GM21447 (cell line): ENCODE data around the gene PPP1R13L.

Experiments
- ATAC-seq: cut with Tn5 transposase; IDR thresholded peaks from one replicate; pipeline ENCODE4 v1.9.1; 2021; ENCODE audit not compliant: unreplicated experiment

The PPP1R13L gene, protein sequence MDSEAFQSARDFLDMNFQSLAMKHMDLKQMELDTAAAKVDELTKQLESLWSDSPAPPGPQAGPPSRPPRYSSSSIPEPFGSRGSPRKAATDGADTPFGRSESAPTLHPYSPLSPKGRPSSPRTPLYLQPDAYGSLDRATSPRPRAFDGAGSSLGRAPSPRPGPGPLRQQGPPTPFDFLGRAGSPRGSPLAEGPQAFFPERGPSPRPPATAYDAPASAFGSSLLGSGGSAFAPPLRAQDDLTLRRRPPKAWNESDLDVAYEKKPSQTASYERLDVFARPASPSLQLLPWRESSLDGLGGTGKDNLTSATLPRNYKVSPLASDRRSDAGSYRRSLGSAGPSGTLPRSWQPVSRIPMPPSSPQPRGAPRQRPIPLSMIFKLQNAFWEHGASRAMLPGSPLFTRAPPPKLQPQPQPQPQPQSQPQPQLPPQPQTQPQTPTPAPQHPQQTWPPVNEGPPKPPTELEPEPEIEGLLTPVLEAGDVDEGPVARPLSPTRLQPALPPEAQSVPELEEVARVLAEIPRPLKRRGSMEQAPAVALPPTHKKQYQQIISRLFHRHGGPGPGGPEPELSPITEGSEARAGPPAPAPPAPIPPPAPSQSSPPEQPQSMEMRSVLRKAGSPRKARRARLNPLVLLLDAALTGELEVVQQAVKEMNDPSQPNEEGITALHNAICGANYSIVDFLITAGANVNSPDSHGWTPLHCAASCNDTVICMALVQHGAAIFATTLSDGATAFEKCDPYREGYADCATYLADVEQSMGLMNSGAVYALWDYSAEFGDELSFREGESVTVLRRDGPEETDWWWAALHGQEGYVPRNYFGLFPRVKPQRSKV

GRCh38 chr19:45404557-45405434 is at the start of gene PPP1R13L:
Gene PPP1R13L, minus strand, starts transcription at chr19:45405069. Its CDS starts 6,751 bp downstream, at chr19:45398318.
- ATAC-seq: peak; percentile 35

DNA sequence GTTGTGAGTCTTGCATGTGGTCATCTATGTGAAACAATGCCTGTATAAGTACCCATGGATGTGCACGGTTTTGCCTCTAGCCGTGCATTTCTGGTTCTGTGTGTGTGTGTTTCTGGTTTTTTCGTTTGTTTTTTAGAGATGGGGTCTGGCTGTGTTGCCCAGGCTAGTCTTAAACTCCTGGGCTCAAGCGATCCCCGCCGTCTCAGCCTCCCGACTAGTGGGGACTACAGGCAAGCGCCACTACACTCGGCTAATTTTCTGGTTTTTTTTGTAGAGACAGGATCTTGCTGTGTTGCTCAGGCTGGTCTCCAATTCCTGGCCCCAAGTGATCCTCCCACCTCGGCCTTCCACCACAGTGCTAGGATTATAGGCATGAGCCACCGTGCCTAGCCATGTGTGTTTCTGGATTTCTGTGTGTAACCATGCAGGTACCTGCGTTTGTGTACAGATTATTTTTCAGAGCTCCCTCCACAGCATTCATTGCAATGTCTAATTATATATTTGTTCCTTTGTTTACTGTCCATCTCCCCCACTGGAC is 47.0 kb upstream of the PPP1R13L start:
- ATAC-seq: no peak

DNA sequence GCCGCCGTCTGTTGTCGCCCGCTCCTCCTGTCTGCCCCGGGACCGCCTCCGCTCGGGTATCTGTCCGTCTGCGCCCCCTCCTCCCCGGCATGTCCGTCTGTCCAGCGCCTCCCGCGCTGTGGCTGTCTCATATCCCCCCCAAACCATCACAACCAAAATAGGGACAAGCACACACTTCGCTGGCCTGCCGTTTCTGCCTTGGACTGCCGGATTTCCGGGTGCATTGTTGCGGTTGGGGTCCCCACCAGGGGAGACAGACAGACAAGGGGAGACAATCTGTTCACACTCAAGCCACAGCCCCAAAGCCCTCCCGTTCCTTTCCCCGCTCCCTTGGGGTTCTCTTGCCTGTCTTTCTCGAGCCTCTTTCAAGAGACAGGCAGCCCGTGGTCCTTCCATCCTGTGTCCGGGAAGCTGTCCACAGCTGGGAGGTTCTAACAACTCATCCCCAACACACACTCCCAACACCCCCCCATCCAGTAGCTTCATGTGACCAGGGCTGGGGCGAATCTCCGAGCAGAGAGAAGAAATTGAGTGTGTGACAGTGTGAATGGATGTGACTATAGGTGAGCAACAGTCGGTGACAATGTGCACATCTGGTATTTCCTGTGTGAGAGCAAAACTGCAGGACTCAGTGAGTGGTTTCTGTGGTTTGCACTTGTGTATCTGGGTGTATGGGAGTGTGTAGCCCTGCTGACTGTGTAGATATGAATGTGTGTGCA is 46.4 kb upstream of the PPP1R13L start:
- ATAC-seq: peak; percentile 5

DNA sequence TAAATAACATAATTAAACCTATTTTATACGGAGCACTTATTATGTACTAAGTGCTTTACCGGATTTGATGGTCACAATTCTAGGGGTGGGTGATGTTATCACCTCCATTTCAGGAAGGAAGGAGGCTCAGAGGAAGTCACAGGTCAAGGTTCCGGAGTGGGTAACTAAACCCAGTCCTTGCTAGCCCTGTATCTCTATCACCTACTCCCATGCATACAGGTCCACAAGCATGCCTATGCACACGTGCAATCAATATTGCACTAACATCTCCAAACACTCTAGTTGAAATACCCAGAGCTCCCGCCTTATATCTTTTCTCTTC is 45.1 kb upstream of the PPP1R13L start:
- no peak for ATAC-seq

- no peak for ATAC-seq
Measured at GRCh38 chr19:45448887-45449299, 44.0 kb upstream of the PPP1R13L start.

DNA sequence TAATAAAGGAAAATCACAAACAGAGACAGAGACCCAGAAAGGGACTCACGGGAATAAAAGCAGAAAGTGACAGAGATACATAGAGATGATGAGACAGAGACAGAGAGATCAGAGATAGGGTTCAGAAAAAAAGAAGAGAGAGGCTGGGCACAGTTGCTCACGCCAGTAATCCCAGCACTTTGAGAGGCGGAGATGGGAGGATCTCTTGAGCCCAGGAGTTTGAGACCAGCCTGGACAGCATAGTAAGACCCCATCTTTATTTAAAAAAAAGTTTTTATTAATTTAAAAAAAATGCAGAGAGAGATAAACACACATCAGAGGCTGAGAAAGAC is 43.5 kb upstream of the PPP1R13L start:
- ATAC-seq: no peak

- no peak for ATAC-seq
Measured at GRCh38 chr19:45446944-45447343, 42.1 kb upstream of the PPP1R13L start.

GRCh38 chr19:45446295-45446694 is 41.4 kb upstream of the PPP1R13L start:
- no peak for ATAC-seq

GRCh38 chr19:45445139-45445538 is 40.3 kb upstream of the PPP1R13L start:
- no peak for ATAC-seq

- no peak for ATAC-seq
Measured at GRCh38 chr19:45444318-45445041, 39.6 kb upstream of the PPP1R13L start.

- ATAC-seq: no peak
Measured at GRCh38 chr19:45443462-45444317, 38.8 kb upstream of the PPP1R13L start.

DNA sequence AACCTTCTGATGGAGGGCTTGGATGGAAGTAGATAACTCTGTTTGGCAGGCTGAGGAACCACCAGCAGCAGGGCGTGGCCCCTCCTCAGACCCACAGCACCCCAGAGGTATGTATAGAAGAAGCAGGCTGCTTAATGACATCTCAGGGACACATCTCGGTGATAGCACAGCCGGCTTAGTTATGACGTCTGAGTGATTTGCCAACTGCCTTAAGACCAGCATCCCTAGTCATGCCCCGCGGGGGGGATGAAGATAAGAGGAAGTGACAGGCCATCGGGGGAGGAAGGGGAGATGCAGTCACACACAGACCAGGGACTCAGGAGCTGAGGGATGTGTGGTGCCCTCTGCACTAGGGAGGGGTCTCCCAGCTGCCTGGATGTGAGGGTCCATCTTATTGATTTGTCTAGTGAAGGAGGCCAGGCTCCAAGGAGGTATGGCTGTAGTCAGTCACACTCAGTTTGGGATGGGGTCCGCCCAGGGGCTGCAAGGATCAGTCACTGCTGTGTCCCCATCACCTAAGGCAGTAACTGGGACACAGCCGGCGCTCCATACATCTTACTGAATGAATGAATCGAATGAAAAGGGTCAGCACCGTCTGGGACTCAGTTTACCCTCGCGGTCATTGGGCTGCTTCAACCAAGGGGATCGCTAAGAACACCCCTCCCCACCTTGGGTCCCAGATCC is 38.1 kb upstream of the PPP1R13L start:
- ATAC-seq: no peak

- ATAC-seq: no peak
Measured at GRCh38 chr19:45442408-45442777, 37.5 kb upstream of the PPP1R13L start.

- ATAC-seq: no peak
Measured at GRCh38 chr19:45440873-45441654, 36.2 kb upstream of the PPP1R13L start.

DNA sequence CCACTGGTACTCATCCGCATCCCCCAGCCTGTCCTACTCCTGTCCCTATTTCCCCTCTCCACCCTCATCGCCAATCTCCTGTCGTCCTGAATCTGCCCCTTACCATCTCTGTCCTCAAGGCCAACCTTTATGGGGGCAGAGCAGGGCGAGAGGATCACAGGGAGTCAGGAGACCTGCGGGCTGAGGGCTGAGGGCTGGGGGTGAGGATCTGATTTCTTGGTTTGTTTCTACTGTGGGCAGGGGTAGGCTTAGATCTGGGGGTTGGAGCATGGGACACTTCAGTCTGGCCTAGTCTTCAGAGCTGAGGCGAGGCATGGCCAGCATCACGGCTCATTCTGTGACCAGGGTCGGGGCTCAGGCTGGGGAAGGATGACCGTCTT is 35.4 kb upstream of the PPP1R13L start:
- ATAC-seq: no peak

DNA sequence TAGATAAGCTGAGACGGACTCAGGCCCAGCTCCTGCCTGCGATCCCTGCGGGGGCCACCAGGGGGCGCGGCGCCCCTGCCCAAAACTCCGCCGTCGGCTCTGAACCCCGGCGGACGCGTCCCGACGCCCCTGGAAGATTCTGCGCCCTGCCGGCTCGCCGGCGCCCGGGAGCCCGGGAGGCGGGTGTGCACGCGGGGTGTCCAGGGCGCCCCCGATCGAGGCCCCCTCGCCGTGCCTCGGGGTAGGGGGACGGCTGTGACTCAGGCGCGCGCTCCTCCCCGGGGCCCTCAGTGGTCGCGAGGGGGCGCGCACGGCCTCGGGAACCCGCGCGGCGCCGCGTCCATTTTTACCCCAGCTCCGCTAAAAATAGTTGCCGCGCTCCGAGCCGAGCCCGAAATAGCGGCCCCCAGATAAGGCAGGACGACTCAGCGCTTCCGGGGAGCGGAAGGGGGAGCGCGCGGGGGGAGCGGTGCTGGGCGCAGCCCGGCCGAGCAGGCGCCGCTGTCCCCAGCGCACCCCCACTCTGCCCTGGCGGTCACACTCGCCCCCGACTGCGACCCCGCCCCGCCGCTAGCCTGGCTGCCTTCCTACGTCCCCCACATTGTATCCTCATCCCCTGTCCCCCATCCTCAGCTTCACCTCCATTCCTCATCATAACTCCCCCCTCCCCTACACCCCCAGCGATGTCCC is 34.8 kb upstream of the PPP1R13L start:
- ATAC-seq: peak; percentile 44

DNA sequence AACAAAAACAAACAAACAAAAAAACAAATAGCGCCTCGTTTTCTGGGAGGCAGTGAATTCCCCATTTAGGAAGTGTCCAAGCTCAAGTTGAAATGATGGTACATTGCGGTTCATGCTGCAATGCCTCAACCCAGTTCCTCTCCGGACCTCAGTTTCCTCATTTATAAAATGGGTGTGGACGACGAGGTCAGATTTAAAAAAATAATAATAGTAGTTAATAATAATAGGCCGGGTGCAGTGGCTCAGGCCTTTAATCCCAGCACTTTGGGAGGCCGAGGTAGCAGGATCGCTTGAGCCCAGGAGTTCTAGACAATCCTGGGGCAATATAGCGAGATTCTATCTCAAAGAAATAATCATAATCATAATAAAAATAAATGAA is 34.3 kb upstream of the PPP1R13L start:
- ATAC-seq: no peak
